Measurements from ENCODE around the gene ZBTB47. TPM values are rescaled to one million over a fixed set of nuclear protein-coding genes. Genes with fewer than 3 reads are reported as not detected.

Gene ZBTB47
- total RNA-seq, 1 donor from 2014 or later = 69.3 TPM

DNA sequence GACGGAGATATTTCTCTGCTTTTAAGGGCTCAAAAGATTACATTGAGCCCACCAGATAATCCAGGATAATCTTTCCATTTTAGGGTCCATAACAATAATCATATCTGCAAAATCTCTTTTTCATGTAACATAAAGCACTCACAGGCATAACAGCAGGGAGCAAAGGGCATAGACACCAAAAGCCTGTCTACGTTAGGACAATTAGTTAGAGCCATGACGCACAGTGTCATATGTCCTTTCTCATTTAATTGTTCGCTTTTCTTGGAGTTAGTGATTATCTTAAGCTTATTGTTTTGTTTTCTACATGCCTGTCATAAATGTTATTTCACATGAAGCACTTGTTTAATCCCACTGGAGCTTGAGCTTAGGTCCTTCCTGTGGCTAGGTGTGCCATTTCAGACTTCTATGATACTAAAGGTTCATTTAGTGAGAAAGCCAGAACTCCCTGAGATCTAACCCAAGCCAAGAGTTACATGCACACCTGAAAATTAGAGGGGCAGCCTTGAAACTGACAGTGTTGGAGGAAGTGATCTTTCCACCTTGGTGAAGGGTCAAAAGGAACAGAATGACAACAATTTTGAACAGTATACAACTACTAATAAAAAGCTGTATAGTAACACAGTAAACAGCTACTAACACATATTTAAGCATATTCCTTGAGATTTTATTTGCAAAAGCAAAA lies 60.8 kb downstream of the ZBTB47 start:
- Histone ChIP-seq H3K4me1 (no peaks in the 10 kb centered on the region), H3K27me3 (no peaks in the 10 kb centered on the region), H3K36me3 (no peaks in the 10 kb centered on the region), H3K27ac (no peak overlapping the region), H3K4me3 (no peak overlapping the region), H3K9me3 (no peaks in the 10 kb centered on the region)
- intact Hi-C loops (cut with DNase I) = no loop called here
- DNase-seq (ENCODE audit: low spot score in 2 of 2) = no peak
- TF ChIP-seq, protein P1, sequence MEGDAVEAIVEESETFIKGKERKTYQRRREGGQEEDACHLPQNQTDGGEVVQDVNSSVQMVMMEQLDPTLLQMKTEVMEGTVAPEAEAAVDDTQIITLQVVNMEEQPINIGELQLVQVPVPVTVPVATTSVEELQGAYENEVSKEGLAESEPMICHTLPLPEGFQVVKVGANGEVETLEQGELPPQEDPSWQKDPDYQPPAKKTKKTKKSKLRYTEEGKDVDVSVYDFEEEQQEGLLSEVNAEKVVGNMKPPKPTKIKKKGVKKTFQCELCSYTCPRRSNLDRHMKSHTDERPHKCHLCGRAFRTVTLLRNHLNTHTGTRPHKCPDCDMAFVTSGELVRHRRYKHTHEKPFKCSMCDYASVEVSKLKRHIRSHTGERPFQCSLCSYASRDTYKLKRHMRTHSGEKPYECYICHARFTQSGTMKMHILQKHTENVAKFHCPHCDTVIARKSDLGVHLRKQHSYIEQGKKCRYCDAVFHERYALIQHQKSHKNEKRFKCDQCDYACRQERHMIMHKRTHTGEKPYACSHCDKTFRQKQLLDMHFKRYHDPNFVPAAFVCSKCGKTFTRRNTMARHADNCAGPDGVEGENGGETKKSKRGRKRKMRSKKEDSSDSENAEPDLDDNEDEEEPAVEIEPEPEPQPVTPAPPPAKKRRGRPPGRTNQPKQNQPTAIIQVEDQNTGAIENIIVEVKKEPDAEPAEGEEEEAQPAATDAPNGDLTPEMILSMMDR (IDR thresholded peaks at IDR 0.05) = no peak

Other genes starting within 250 kb of the ZBTB47 start
- gene LYZL4, start 243.1 kb upstream of the ZBTB47 start, total RNA-seq = not detected
- 3.5 TPM for gene VIPR1, start 151.1 kb upstream of the ZBTB47 start, total RNA-seq
- gene SEC22C, start 71.7 kb upstream of the ZBTB47 start, total RNA-seq = 28.3 TPM
- 1.5 TPM for gene SS18L2, start 62.8 kb upstream of the ZBTB47 start, total RNA-seq
- gene NKTR, start 53.0 kb upstream of the ZBTB47 start, total RNA-seq = 41.7 TPM
- not detected for gene KLHL40, start 31.8 kb downstream of the ZBTB47 start, total RNA-seq
- gene HHATL, start 49.1 kb downstream of the ZBTB47 start, total RNA-seq = not detected
- gene CCDC13, start 119.6 kb downstream of the ZBTB47 start, total RNA-seq = 2.1 TPM
- gene HIGD1A, start 150.8 kb downstream of the ZBTB47 start, total RNA-seq = 109 TPM
- 24.5 TPM for gene ACKR2, start 155.7 kb downstream of the ZBTB47 start, total RNA-seq
- 0.43 TPM for gene CYP8B1, start 222.2 kb downstream of the ZBTB47 start, total RNA-seq

All from ascending aorta (tissue), 2 donors.